Activated naive CD4-positive, alpha-beta T cell treated with anti-CD3 and anti-CD28 coated beads for 36 hours (primary cell): ENCODE measurements around the gene RHOT2. TPM values are rescaled to one million over a fixed set of nuclear protein-coding genes. Genes with fewer than 3 reads are reported as not detected.

Experiments used
- CTCF ChIA-PET: fragments of 350-600 bp; sonication (Branson Sonifier 250); formaldehyde crosslinking; loops from one replicate; lab custom pipeline; 2021; ENCODE audit warnings: antibody characterized with exemption; lab: Charles Lee
- DNase-seq: peaks from one replicate; pipeline ENCODE4 v3.0.0-alpha.2; 2020
- H3K27ac Mint-ChIP-seq: one replicate; pipeline ENCODE4 v1.8.0; 2021; ENCODE audit warnings: mild to moderate bottlenecking, mixed read lengths
- H3K27me3 Mint-ChIP-seq: one replicate; pipeline ENCODE4 v1.8.0; 2021; ENCODE audit warnings: low read depth, mixed read lengths
- H3K36me3 Mint-ChIP-seq: one replicate; pipeline ENCODE4 v1.8.0; 2021; ENCODE audit warnings: low read depth, mixed read lengths
- H3K4me1 Mint-ChIP-seq: one replicate; pipeline ENCODE4 v1.8.0; 2021; ENCODE audit warnings: low read depth, mixed read lengths
- H3K4me3 Mint-ChIP-seq: one replicate; pipeline ENCODE4 v1.8.0; 2021; ENCODE audit warnings: mild to moderate bottlenecking, moderate library complexity, mixed read lengths
- H3K9me3 Mint-ChIP-seq: one replicate; pipeline ENCODE4 v1.8.0; 2021; ENCODE audit warnings: mixed read lengths
- intact Hi-C: fragments of 100-400 bp; cut with micrococcal nuclease; formaldehyde crosslinking; loops from one replicate; pipeline ENCODE4 v1.15.1; 2023
- total RNA-seq, 2 experiments: library from RNA; stranded (reverse); gene quantifications; one replicate each; pipeline ENCODE4 v1.2.3, GENCODE V29; 2021

RHOT2 gene
- total RNA-seq, 2 experiments from 2014 or later = 81.9 to 84.0 TPM

DNA sequence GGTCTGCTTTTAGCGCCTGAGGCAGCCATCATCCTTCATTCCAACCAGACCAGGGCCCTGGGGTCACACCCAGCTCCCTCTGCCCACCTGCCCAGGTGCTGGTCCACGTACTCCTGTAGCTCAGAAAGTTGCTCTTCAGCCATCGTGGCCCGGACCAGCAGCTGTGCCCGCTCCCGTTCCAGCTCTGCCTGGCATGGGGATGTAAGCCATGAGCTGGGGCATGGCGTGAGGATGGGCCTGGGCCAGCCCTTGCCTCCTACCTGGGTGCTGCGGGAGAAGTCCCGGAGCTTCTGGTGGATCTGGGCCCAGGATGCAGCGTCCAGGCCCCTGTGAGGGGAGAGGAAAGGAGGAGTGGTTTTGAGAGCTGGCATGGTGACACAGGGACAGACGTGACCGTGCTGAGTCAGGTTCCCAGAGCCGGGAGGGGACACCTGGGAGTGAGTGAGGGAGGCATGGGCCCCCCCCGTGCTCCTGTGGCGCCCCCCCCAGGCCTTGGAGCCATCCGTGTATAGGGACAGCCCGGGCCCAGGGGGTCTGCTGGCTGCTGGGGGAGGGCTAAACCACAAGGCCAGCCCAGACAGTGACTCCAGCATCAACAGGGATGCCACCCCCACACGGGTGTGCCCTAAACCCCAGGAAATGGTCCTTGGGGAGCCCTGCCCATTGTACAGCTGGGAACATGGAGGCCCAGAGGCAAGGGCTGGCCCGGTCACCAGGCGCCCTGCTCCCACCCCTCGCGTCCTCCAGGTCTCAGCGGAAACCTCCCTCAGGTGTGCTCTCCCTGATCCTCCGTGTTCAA lies 55.1 kb downstream of the RHOT2 start:
- no peaks in the 10 kb centered on the region for H3K36me3 Mint-ChIP-seq
- H3K4me3 Mint-ChIP-seq = peak overlapping the region; percentile 49

DNA sequence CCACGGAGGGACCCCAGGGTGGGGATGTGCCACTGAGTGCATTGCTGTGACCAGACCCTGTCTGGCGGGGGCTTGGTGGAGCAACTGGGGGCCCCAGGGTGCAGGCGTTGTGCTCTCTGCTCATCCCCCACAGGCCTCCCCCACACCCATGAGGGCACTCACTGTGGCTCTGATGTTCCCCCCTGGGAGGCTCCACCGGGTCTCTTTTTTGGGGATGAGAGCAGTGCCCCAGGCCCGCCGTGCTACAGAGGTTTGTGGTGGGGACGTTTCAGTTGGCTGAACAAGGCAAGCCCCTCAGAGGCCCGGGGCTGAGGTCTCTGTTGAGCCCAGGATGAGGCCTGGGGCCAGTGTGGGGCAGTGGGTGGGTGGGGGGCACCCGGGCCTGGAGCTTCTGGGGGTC lies 55.8 kb downstream of the RHOT2 start:
- no peak overlapping the region for H3K4me3 Mint-ChIP-seq
- no peaks in the 10 kb centered on the region for H3K9me3 Mint-ChIP-seq
- intact Hi-C loops = loop anchor here (5.0 kb wide), 1 partner anchor 41 kb away; the partner anchor contains the start of genes JMJD8 and STUB1

More for the DNA sequence above, 55.1 kb downstream of the RHOT2 start:
- no peaks in the 10 kb centered on the region for H3K27me3 Mint-ChIP-seq
- no peak overlapping the region for H3K27ac Mint-ChIP-seq
- peaks cover 17% of the 10 kb centered on the region for H3K4me1 Mint-ChIP-seq
- H3K9me3 Mint-ChIP-seq = no peaks in the 10 kb centered on the region
- no peak for DNase-seq
- CTCF ChIA-PET = interaction anchor here (1.0 to 3.7 kb wide), 3 partner anchors 11 to 18 kb away, joined by 3 to 25 read pairs (median 5); partner anchors contain the start of gene CIAO3
- intact Hi-C loops = loop anchor here (5.0 kb wide), 1 partner anchor 41 kb away; the partner anchor contains the start of genes JMJD8 and STUB1

More for the DNA sequence above, 55.8 kb downstream of the RHOT2 start:
- no peak for DNase-seq
- CTCF ChIA-PET = interaction anchor here (1.6 kb wide), 1 partner anchor 11 kb away, joined by 5 read pairs; no protein-coding TSS in a partner anchor
- Mint-ChIP-seq H3K36me3 (no peaks in the 10 kb centered on the region), H3K27me3 (no peaks in the 10 kb centered on the region), H3K4me1 (peaks cover 17% of the 10 kb centered on the region), H3K27ac (no peak overlapping the region)

Other genes starting within 250 kb of the RHOT2 start
- gene RAB11FIP3, start 242.5 kb upstream of the RHOT2 start, total RNA-seq = 10 to 100 TPM; 15.8 to 18.2 TPM
- gene CAPN15, start 140.4 kb upstream of the RHOT2 start, total RNA-seq = 10 to 100 TPM; 54.4 to 56.9 TPM
- not detected for gene PRR35, start 107.7 kb upstream of the RHOT2 start, total RNA-seq
- under 1 TPM; 0.60 to 0.67 TPM for gene NHLRC4, start 101.1 kb upstream of the RHOT2 start, total RNA-seq
- 10 to 100 TPM; 18.6 to 19.2 TPM for gene PIGQ, start 98.2 kb upstream of the RHOT2 start, total RNA-seq
- gene RAB40C, start 78.1 kb upstream of the RHOT2 start, total RNA-seq = 1 to 10 TPM; 6.3 to 7.3 TPM
- gene WFIKKN1, start 37.1 kb upstream of the RHOT2 start, total RNA-seq = under 1 TPM; 0.10 to 0.25 TPM
- gene METTL26, start 31.8 kb upstream of the RHOT2 start, total RNA-seq = 100 to 1,000 TPM; 121 to 122 TPM
- gene MCRIP2, start 26.3 kb upstream of the RHOT2 start, total RNA-seq = 10 to 100 TPM; 31.5 to 35.2 TPM
- 10 to 100 TPM; 65.9 to 66.9 TPM for gene WDR90, start 18.8 kb upstream of the RHOT2 start, total RNA-seq
- under 1 TPM; 0.60 to 0.94 TPM for gene RHBDL1, start 7.5 kb downstream of the RHOT2 start, total RNA-seq
- 10 to 100 TPM; 40.3 to 44.1 TPM for gene STUB1, start 12.3 kb downstream of the RHOT2 start, total RNA-seq
- gene JMJD8, start 16.2 kb downstream of the RHOT2 start, total RNA-seq = 10 to 100 TPM; 18.2 to 20.5 TPM
- gene WDR24, start 22.3 kb downstream of the RHOT2 start, total RNA-seq = 10 to 100 TPM; 17.4 to 17.7 TPM
- 1 to 10 TPM; 3.7 to 5.7 TPM for gene FBXL16, start 37.7 kb downstream of the RHOT2 start, total RNA-seq
- 10 to 100 TPM in 1 of 2 experiments, 1 to 10 TPM in 1; 8.2 to 11.0 TPM for gene METRN, start 47.0 kb downstream of the RHOT2 start, total RNA-seq
- gene ANTKMT, start 53.0 kb downstream of the RHOT2 start, total RNA-seq = 10 to 100 TPM; 21.5 to 24.3 TPM
- gene CCDC78, start 58.3 kb downstream of the RHOT2 start, total RNA-seq = 1 to 10 TPM; 1.2 to 1.3 TPM
- 1 to 10 TPM; 6.5 to 7.7 TPM for gene HAGHL, start 59.0 kb downstream of the RHOT2 start, total RNA-seq
- 10 to 100 TPM; 32.7 to 34.3 TPM for gene CIAO3, start 72.9 kb downstream of the RHOT2 start, total RNA-seq
- not detected for gene MSLN, start 92.6 kb downstream of the RHOT2 start, total RNA-seq
- gene RPUSD1, start 120.2 kb downstream of the RHOT2 start, total RNA-seq = 1 to 10 TPM; 6.8 to 7.2 TPM
- 100 to 1,000 TPM; 126 to 127 TPM for gene CHTF18, start 120.5 kb downstream of the RHOT2 start, total RNA-seq
- not detected for gene GNG13, start 132.6 kb downstream of the RHOT2 start, total RNA-seq